NCI-H446 treated with DMSO at 0.1 percent for 48 hours (cell line): ENCODE measurements around the gene EDNRA.
"Not testable (repeated sequence)": the region's sequence is repeated elsewhere in the genome, so short reads cannot be mapped to it uniquely, and the experiment has no call there.

Experiments used
- DNase-seq: peaks from one replicate; lab custom pipeline; 2025; lab: John Stamatoyannopoulos, UW

Gene EDNRA

GRCh38 chr4:147480891-147481576 is at the start of gene EDNRA:
Gene EDNRA (plus strand): TSS chr4:147481097. CDS start chr4:147485682, 4,585 bp downstream.
- no peak for DNase-seq

- not testable (repeated sequence) for DNase-seq
Measured at GRCh38 chr4:147434370-147434769, 46.5 kb upstream of the EDNRA start.

DNA sequence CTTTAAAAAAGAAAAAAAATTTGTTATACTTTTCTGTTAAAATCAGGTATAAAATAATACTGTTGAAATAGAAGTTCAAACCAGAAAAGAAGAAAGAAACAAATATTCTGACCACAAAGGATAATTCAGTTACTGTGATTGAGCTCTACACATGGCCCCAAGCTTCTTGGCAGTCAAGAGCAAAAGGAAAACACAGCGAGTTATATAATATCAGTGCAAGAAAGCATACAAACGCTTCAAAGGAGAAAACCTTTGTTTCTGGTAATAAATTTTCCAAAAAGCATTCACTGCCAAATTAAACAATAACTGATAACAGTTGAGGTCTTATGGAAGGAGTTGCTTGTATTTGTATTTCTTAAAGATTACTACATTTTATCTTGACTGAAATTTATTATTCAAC is 40.5 kb upstream of the EDNRA start:
- no peak for DNase-seq

DNA sequence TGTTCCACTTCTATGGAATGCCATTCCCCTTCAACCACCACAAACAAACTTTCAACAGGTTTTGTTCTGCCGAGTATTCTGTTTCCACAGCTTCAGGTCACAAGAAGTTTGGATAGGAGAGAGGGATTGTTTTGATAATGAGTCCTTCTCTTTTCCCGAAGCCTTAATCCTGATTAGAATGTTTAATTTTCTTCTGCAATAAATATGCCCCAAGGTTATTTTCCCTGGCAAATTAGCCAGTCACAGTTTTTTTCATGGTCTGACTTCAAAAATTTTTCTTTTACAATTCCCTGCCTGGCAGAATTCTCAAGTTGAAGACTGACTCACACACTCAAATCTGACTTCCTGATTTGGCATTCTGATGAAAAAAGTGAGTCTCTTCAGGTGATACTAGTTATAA is 33.1 kb upstream of the EDNRA start:
- no peak for DNase-seq

- no peak for DNase-seq
Measured at GRCh38 chr4:147453561-147454141, 27.2 kb upstream of the EDNRA start.

- DNase-seq: no peak
Measured at GRCh38 chr4:147456706-147457105, 24.2 kb upstream of the EDNRA start.

- no peak for DNase-seq
Measured at GRCh38 chr4:147461161-147461560, 19.7 kb upstream of the EDNRA start.

GRCh38 chr4:147463065-147463464 is 17.8 kb upstream of the EDNRA start:
- DNase-seq: no peak

GRCh38 chr4:147465461-147465860 is 15.4 kb upstream of the EDNRA start:
- no peak for DNase-seq

GRCh38 chr4:147477439-147477838 is 3.5 kb upstream of the EDNRA start:
- no peak for DNase-seq

DNA sequence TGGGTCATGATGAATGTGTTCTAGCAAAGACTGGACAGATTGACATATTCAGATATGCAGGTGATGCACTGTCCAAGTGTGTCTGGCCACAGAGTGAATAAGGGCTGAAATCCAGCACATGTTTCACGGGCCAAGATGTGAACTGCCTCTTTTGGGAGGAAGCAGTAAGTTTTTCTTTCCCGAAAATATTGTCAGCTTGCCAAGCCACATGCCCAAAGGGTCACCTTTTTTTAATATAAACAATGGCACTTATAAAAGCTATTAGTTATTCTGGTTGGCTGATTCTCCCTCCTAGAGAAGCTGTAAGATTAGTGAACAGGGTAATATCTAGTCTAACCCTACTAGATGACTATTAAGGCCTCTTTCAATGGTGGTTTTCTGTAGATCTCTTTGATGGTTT is 1.5 kb upstream of the EDNRA start:
- DNase-seq: no peak

DNA sequence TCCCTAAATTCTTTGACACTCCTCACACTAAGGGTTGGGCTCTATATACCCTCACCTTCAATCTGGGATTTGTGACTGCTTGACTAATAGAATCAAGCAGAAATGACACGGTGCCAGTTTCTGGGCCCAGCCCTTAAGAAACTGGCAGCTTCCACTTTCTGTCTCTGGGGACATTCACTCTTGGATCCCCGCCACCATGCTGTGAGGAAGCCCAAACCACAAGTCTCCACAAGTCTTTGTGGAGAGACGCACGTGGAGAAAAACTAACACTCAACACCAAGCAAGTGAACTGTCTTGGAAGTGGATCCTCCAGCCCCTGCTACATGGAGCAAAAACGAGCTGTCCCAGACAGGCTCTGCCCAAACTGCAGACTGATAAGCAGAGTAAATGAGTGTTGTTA is 1.1 kb upstream of the EDNRA start:
- DNase-seq: peak; percentile 26

DNA sequence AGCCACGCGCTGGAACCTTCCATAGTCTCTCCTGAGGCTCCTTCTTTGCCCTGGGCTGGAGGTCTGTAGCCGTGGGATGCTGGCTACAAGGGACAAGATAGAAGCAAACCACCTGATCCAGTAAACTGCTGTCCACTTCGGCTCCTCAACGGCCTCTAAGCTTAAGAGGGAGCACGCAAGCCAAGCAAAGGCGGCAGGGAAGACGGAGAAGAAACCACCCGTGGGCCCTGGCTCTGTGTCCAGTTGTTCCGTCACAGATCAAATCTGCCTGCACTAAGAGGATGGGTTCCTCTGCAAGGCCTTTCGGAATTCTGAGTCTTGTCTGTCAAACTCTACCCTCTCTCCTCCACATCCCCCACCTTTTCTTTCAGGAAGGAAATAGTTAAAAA is 401 bp upstream of the EDNRA start:
- no peak for DNase-seq

DNA sequence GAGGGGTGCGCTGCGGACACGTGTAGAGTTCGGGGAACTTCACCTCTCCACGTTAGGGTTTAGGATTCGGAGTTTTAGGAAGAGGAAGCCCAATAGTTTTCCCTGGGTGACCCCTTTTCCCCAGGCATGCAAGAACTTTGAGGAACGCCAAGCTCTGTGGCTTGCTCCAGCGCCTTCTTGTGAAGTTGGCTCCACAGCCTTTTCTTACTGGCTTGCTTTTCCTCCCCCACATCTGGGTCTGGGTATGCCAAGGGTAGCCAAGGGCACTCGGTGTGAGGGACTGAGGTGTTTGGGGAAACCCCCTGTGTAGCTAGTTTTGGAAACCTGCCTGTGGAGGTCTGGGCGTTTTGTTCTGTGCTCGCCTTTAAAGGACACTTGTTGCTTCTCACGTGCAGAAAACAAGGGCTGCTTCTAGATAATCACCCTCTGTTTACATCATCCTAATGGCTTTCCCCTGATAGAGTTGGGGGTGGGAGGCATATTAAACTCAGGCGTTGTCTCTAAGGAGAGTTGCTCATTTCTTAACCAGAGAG is 746 bp downstream of the EDNRA start:
- no peak for DNase-seq

DNA sequence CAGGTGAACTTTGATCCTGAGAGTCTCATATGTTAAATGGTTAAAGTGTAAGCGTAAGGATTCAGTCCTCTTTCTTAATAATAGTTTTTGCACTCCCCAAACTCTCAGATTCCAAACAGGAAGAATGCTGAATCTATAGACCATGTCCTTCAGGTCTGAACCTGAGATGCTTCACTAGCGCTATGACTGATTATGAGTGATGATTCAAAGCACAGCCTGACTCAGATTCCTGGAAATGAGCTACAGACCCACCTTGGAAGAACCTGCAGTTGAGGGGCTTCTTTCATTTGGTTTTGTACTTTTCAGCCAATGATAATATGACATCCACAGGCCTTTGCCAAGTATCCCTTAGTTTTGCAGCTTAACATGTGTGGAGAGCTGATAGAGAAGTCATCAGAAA is 1.4 kb downstream of the EDNRA start:
- DNase-seq: no peak

DNA sequence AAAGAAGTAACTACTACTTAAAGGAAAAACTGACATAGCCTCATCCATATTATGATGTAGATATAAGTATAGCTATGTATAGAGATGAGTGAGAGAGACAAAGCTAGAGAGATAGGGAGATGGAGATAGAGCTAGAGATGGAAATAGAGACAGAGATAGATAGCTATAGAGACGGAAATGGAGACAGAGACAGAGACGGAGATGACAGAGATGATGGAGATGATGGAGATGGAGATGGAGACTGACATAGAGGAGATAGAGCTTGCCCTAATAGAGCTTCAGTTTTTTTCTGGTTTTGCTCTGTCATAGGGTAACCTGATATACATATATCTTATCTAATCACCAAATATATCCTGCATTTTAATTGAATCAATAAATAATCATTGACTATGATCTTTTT is 4.3 kb downstream of the EDNRA start:
- no peak for DNase-seq

- no peak for DNase-seq
Measured at GRCh38 chr4:147487616-147488015, 6.7 kb downstream of the EDNRA start.

- DNase-seq: no peak
Measured at GRCh38 chr4:147488556-147488955, 7.7 kb downstream of the EDNRA start.

- DNase-seq: no peak
Measured at GRCh38 chr4:147491086-147491485, 10.2 kb downstream of the EDNRA start.

- no peak for DNase-seq
Measured at GRCh38 chr4:147492306-147492705, 11.4 kb downstream of the EDNRA start.

DNA sequence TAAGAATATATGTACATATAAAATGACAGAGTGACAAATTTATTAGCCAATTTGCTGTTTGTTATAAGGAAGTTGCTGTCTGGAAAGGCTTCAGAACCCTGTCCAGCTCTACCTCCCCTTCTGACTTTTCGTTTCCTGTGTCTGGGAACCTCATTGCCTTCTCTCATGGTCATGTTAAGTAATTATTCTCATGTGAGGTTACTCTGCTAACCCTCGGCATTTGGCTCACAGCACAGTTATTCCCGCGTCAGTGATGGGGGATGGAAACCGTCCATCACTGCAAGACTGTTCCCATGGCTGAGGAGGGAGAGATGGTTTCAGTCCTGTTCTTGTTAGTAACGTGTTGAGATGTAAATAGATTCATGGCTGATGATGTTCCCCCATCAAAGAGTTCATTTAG is 11.9 kb downstream of the EDNRA start:
- DNase-seq: no peak

GRCh38 chr4:147493307-147493706 is 12.4 kb downstream of the EDNRA start:
- DNase-seq: no peak

DNA sequence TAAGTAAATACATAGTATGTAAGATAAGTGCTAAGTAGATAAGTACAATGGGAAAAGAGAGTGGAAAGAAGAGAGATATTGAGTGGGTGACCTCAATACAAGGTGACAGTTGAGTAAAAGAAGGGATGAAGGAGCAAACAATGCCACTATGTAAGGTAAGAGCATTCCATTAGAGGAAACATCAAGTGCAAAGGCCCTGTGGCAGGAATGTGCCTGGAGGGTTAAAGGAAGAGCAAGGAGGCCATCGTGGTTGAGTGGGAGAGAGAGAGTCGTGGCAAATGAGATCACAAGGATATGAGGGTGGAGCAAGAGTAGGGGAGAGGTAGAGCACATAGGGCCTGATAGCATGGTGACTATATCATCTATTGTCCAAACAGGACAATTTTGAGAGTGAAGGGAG is 13.4 kb downstream of the EDNRA start:
- DNase-seq: no peak

DNA sequence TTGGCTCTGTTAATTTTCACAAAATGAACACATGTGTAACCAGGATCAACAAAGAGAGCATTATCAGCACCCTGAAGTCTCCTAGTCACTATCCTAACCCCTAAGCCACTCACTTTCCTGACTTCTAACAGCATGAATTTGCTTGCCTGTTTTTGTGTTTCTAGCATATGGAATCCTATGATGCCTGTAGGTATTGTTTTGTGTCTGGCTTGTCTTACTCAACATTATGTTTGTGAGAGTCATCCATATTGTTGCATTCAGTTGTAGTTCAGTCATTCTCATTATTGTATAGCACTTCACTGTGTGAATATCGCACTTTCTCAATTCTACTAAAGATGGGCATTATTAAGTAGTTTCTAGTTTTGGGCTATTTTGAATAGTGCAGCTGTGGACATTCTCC is 15.6 kb downstream of the EDNRA start:
- DNase-seq: no peak
